Tibial nerve (tissue), 4 donors: Measurements from ENCODE around the gene CMSS1. TPM values are rescaled to one million over a fixed set of nuclear protein-coding genes. Genes with fewer than 3 reads are reported as not detected.

Source experiments
- DNase-seq, 2 donors: peaks; one replicate each; pipeline ENCODE4 v3.0.0-alpha.2; 2019; ENCODE audit warnings: low spot score in 2 of 2
- H3K27ac ChIP-seq, 4 donors: fragments of 200-600 bp; sonication (generic) in 3 of 4; one replicate each; pipeline ENCODE4 v1.5.1; 2017 to 2019; ENCODE audit warnings: mild to moderate bottlenecking in 1 of 4
- H3K27me3 ChIP-seq, 2 donors: fragments of 200-600 bp; sonication (generic) in 1 of 2; one replicate each; pipeline versions ENCODE4 v1.5.1 to v1.6.0; 2017 to 2019
- H3K36me3 ChIP-seq, 3 donors: fragments of 200-600 bp; sonication (generic); one replicate each; pipeline ENCODE4 v1.5.1; 2018 to 2019
- H3K4me1 ChIP-seq, 4 donors: fragments of 200-600 bp; sonication (generic) in 3 of 4; one replicate each; pipeline ENCODE4 v1.5.1; 2017 to 2019
- H3K4me3 ChIP-seq, 4 donors: fragments of 200-600 bp; sonication (generic) in 3 of 4; one replicate each; pipeline ENCODE4 v1.5.1; 2017 to 2019; ENCODE audit warnings: mild to moderate bottlenecking in 1 of 4, moderate library complexity in 1 of 4
- H3K9me3 ChIP-seq, 4 donors: fragments of 200-600 bp; sonication (generic) in 3 of 4; one replicate each; pipeline ENCODE4 v1.5.1; 2017 to 2019
- CTCF ChIP-seq, 5 experiments: fragments of 200-600 bp in 3 of 5; fragments of 450-650 bp in 2 of 5; sonication (generic) in 3 of 5; IDR thresholded peaks; one replicate each; pipeline ENCODE4 v1.5.1; 2016 to 2019; ENCODE audit warnings: antibody characterized with exemption in 5 of 5, mild to moderate bottlenecking in 3 of 5, moderate library complexity in 2 of 5
- EP300 ChIP-seq, 2 donors: sonication (generic); formaldehyde crosslinking; IDR thresholded peaks; one replicate each; pipeline ENCODE4 v1.6.1; 2017; ENCODE audit warnings: antibody characterized with exemption in 2 of 2, mild to moderate bottlenecking in 1 of 2
- POLR2A ChIP-seq, 2 donors: fragments of 450-650 bp; IDR thresholded peaks; one replicate each; pipeline ENCODE4 v1.6.1; 2017; ENCODE audit warnings: antibody characterized with exemption in 2 of 2, mild to moderate bottlenecking in 2 of 2, moderate library complexity in 2 of 2
- WGBS, 2 donors: methylation state at CpG; one replicate each; pipeline ENCODE4 v1.1.5; 2018; 5-methylcytosine and 5-hydroxymethylcytosine counted together
- total RNA-seq, 4 donors: library from RNA; depleted of rRNA; stranded (reverse); fragments of >200 nt; gene quantifications; one replicate each; pipeline ENCODE4 v1.1.0, GENCODE V29; 2016

CMSS1 gene
- total RNA-seq, 4 donors from 2014 or later: 5.5 to 29.1 (median 15.7) TPM

GRCh38 chr3:100209948-100210771 lies 392.5 kb downstream of the CMSS1 start:
- TF ChIP-seq EP300 (IDR thresholded peaks at IDR 0.05): no peak
- TF ChIP-seq POLR2A (IDR thresholded peaks at IDR 0.05): no peak
- no peak for TF ChIP-seq CTCF (IDR thresholded peaks at IDR 0.05)
- Histone ChIP-seq H3K27me3 (no peaks in the 10 kb centered on the region), H3K27ac (peak overlapping the region in 3 of 4 donors; percentile 26 to 66 (median 50)), H3K9me3 (no peaks in the 10 kb centered on the region), H3K4me1 (peaks cover 0 to 17% (median 13%) of the 10 kb centered on the region in 4 donors), H3K36me3 (no peaks in the 10 kb centered on the region), H3K4me3 (no peak overlapping the region)
- no peak for DNase-seq
- WGBS, 2 donors: 34 to 43% methylated on average over 2 of the region's 2 CpGs

GRCh38 chr3:100210772-100211135 lies 393.1 kb downstream of the CMSS1 start:
- no peak overlapping the region for H3K4me3 ChIP-seq
- H3K9me3 ChIP-seq: no peaks in the 10 kb centered on the region
- WGBS, 2 donors: 13 to 16% methylated on average over 3 of the region's 3 CpGs
- no peaks in the 10 kb centered on the region for H3K36me3 ChIP-seq
- peaks cover 0 to 17% (median 13%) of the 10 kb centered on the region in 4 donors for H3K4me1 ChIP-seq
- H3K27ac ChIP-seq: peak overlapping the region in 2 of 4 donors; percentile 26 to 66
- DNase-seq: no peak
- no peaks in the 10 kb centered on the region for H3K27me3 ChIP-seq
- TF ChIP-seq EP300 (IDR thresholded peaks at IDR 0.05) (peak in 1 of 2 donors; percentile 30), CTCF (IDR thresholded peaks at IDR 0.05) (no peak)

- no peak for TF ChIP-seq POLR2A (IDR thresholded peaks at IDR 0.05)
- no peak for TF ChIP-seq CTCF (IDR thresholded peaks at IDR 0.05)
- no peak for TF ChIP-seq EP300 (IDR thresholded peaks at IDR 0.05)
- H3K27me3 ChIP-seq: no peaks in the 10 kb centered on the region
- peaks cover 0 to 17% (median 13%) of the 10 kb centered on the region in 4 donors for H3K4me1 ChIP-seq
- H3K27ac ChIP-seq: no peak overlapping the region
- no peak overlapping the region for H3K4me3 ChIP-seq
- peaks cover 0 to 2% (median under 1%) of the 10 kb centered on the region in 4 donors for H3K9me3 ChIP-seq
- no peak for DNase-seq
- 87 to 89% methylated on average over 7 of the region's 7 CpGs for WGBS, 2 donors
- no peaks in the 10 kb centered on the region for H3K36me3 ChIP-seq
These were observed 396.4 kb downstream of the CMSS1 start for GRCh38 chr3:100213891-100214573.

- H3K4me3 ChIP-seq: no peak overlapping the region
- 75 to 77% methylated on average over 5 of the region's 5 CpGs for WGBS, 2 donors
- H3K27ac ChIP-seq: no peak overlapping the region
- no peaks in the 10 kb centered on the region for H3K36me3 ChIP-seq
- H3K4me1 ChIP-seq: peaks cover 0 to 17% (median 13%) of the 10 kb centered on the region in 4 donors
- H3K9me3 ChIP-seq: peaks cover 0 to 7% (median 3%) of the 10 kb centered on the region in 4 donors
- H3K27me3 ChIP-seq: no peaks in the 10 kb centered on the region
- no peak for DNase-seq
- TF ChIP-seq CTCF (IDR thresholded peaks at IDR 0.05) (no peak), POLR2A (IDR thresholded peaks at IDR 0.05) (no peak), EP300 (IDR thresholded peaks at IDR 0.05) (no peak)
These were observed 396.9 kb downstream of the CMSS1 start for GRCh38 chr3:100214574-100214964.

GRCh38 chr3:100216713-100217112 lies 399.1 kb downstream of the CMSS1 start:
- peaks cover 0 to 18% (median 3%) of the 10 kb centered on the region in 4 donors for H3K9me3 ChIP-seq
- H3K36me3 ChIP-seq: no peaks in the 10 kb centered on the region
- no peak overlapping the region for H3K4me3 ChIP-seq
- no peaks in the 10 kb centered on the region for H3K27me3 ChIP-seq
- H3K27ac ChIP-seq: no peak overlapping the region
- TF ChIP-seq POLR2A (IDR thresholded peaks at IDR 0.05) (no peak), EP300 (IDR thresholded peaks at IDR 0.05) (no peak), CTCF (IDR thresholded peaks at IDR 0.05) (no peak)
- H3K4me1 ChIP-seq: peaks cover 0 to under 1% (median 0%) of the 10 kb centered on the region in 4 donors
- WGBS, 2 donors: 35 to 37% methylated on average over 1 of the region's 1 CpG
- no peak for DNase-seq
